ENCODE data around the gene SSBP2.

- TF ChIP-seq CTCF (IDR thresholded peaks at IDR 0.05) = no peak
- no peak for TF ChIP-seq EP300 (IDR thresholded peaks at IDR 0.05)
Measured at GRCh38 chr5:81424728-81425127, 326.2 kb downstream of the SSBP2 start.

Measured in suprapubic skin (tissue), 3 donors.